Measurements from ENCODE around the gene FNDC11.

The FNDC11 gene

GRCh38 chr20:63539441-63540370 lies 14.3 kb upstream of the FNDC11 start:
- no peak for DNase-seq (ENCODE audit: low read depth in 2 of 2)

GRCh38 chr20:63540417-63541186 lies 13.4 kb upstream of the FNDC11 start:
- no peak for DNase-seq (ENCODE audit: low read depth in 2 of 2)

GRCh38 chr20:63541371-63541770 lies 12.6 kb upstream of the FNDC11 start:
- no peak for DNase-seq (ENCODE audit: low read depth in 2 of 2)

- DNase-seq (ENCODE audit: low read depth in 2 of 2), result no peak
Measured at GRCh38 chr20:63542031-63542559, 11.9 kb upstream of the FNDC11 start.

GRCh38 chr20:63542696-63543095 lies 11.3 kb upstream of the FNDC11 start:
- no peak for DNase-seq (ENCODE audit: low read depth in 2 of 2)

GRCh38 chr20:63543131-63543530 lies 10.8 kb upstream of the FNDC11 start:
- no peak for DNase-seq (ENCODE audit: low read depth in 2 of 2)

- DNase-seq (ENCODE audit: low read depth in 2 of 2), result no peak
Measured at GRCh38 chr20:63543733-63544132, 10.2 kb upstream of the FNDC11 start.

GRCh38 chr20:63544241-63544957 lies 9.6 kb upstream of the FNDC11 start:
- DNase-seq (ENCODE audit: low read depth in 2 of 2), result no peak

- no peak for DNase-seq (ENCODE audit: low read depth in 2 of 2)
Measured at GRCh38 chr20:63544958-63545516, 8.9 kb upstream of the FNDC11 start.

- no peak for DNase-seq (ENCODE audit: low read depth in 2 of 2)
Measured at GRCh38 chr20:63545814-63546213, 8.1 kb upstream of the FNDC11 start.

GRCh38 chr20:63546256-63546955 lies 7.6 kb upstream of the FNDC11 start:
- no peak for DNase-seq (ENCODE audit: low read depth in 2 of 2)

GRCh38 chr20:63546956-63547724 lies 6.8 kb upstream of the FNDC11 start:
- no peak for DNase-seq (ENCODE audit: low read depth in 2 of 2)

- no peak for DNase-seq (ENCODE audit: low read depth in 2 of 2)
Measured at GRCh38 chr20:63547725-63548480, 6.1 kb upstream of the FNDC11 start, which contains the start of gene SRMS. Gene SRMS, minus strand, starts transcription at chr20:63547749. Its CDS starts 286 bp downstream, at chr20:63547463.

- DNase-seq (ENCODE audit: low read depth in 2 of 2), result no peak
Measured at GRCh38 chr20:63548542-63548941, 5.4 kb upstream of the FNDC11 start.

- no peak for DNase-seq (ENCODE audit: low read depth in 2 of 2)
Measured at GRCh38 chr20:63549019-63549418, 4.9 kb upstream of the FNDC11 start.

- DNase-seq (ENCODE audit: low read depth in 2 of 2), result no peak
Measured at GRCh38 chr20:63549679-63550282, 4.2 kb upstream of the FNDC11 start.

- DNase-seq (ENCODE audit: low read depth in 2 of 2), result no peak
Measured at GRCh38 chr20:63551068-63551467, 2.9 kb upstream of the FNDC11 start.

- DNase-seq (ENCODE audit: low read depth in 2 of 2), result peak; percentile 31 to 38
Measured at GRCh38 chr20:63552481-63553249, 1.3 kb upstream of the FNDC11 start.

All from stimulated activated CD8-positive, alpha-beta memory T cell treated with anti-CD3 and anti-CD28 coated beads, Interleukin-7, amount 100 ng/mL, for 4 hours (primary cell).